Heart right ventricle (tissue), 16 donors: ENCODE data around the gene NAALADL2. TPM values are rescaled to one million over a fixed set of nuclear protein-coding genes. Genes with fewer than 3 reads are reported as not detected.
"Not testable (repeated sequence)": the region's sequence is repeated elsewhere in the genome, so short reads cannot be mapped to it uniquely, and the experiment has no call there.

ENCODE experiments used
- ATAC-seq, 8 donors: fragments of 200-7000 bp; cut with Tn5 transposase; one replicate each; pipeline ENCODE4 v1.9.1; 2020; ENCODE audit warnings: mild to moderate bottlenecking in 8 of 8, moderate library complexity in 8 of 8, moderate number of reproducible peaks in 1 of 8
- DNase-seq, 2 donors: peaks; one replicate each; pipeline ENCODE4 v3.0.0-alpha.2; 2020
- H3K27ac ChIP-seq, 10 donors: fragments of 200-600 bp; sonication (generic) in 2 of 10; one replicate each; pipeline versions ENCODE4 v1.5.0 to v1.8.0; 2020 to 2022; ENCODE audit warnings: mild to moderate bottlenecking in 3 of 10
- H3K27me3 ChIP-seq, 7 donors: fragments of 200-600 bp; one replicate each; pipeline ENCODE4 v1.8.0; 2021 to 2022; ENCODE audit warnings: mild to moderate bottlenecking in 2 of 7
- H3K36me3 ChIP-seq, 9 donors: fragments of 200-600 bp; sonication (generic) in 1 of 9; one replicate each; pipeline versions ENCODE4 v1.5.0 to v1.8.0; 2020 to 2022; ENCODE audit warnings: mild to moderate bottlenecking in 2 of 9
- H3K4me1 ChIP-seq, 9 donors: fragments of 200-600 bp; sonication (generic) in 1 of 9; one replicate each; pipeline versions ENCODE4 v1.5.0 to v1.8.0; 2020 to 2022; ENCODE audit warnings: mild to moderate bottlenecking in 4 of 9
- H3K4me3 ChIP-seq, 10 donors: fragments of 200-600 bp; sonication (generic) in 2 of 10; one replicate each; pipeline versions ENCODE4 v1.5.0 to v1.8.0; 2020 to 2022; ENCODE audit warnings: mild to moderate bottlenecking in 7 of 10, moderate library complexity in 2 of 10
- H3K9me3 ChIP-seq, 11 donors: fragments of 200-600 bp in 10 of 11; sonication (generic) in 2 of 11; one replicate each; pipeline versions ENCODE4 v1.5.0 to v1.8.0; 2013 to 2022; ENCODE audit warnings: mild to moderate bottlenecking in 2 of 11, control low read depth in 1 of 11, moderate library complexity in 1 of 11
- WGBS, 2 donors: extraction: QIAGEN DNeasy Blood & Tissue Kit; methylation state at CpG; one replicate each; pipeline ENCODE4 v1.1.7; 2013; ENCODE audit warnings: inconsistent platforms in 1 of 2; 5-methylcytosine and 5-hydroxymethylcytosine counted together
- intact Hi-C, 10 donors: fragments of 100-400 bp; cut with DNase I; formaldehyde crosslinking; loops; one replicate each; pipeline versions ENCODE4 v1.11.1 to v1.14.2; 2022
- polyA plus RNA-seq, 2 donors: library from polyadenylated mRNA; stranded (reverse); fragments of 200-250 nt; gene quantifications; one replicate each; pipeline ENCODE4 v1.2.3, GENCODE V29; 2013
- total RNA-seq, 10 donors: library from RNA; stranded (reverse); fragmentation: NEBNext Ultra II Directional in 3 of 10; extraction: Animal tissue kit (Norgen Biotek cat#: 25700) in 3 of 10; gene quantifications; one replicate each; pipeline versions ENCODE4 v1.2.1 to v1.2.4, GENCODE V29; 2021 to 2023
- TF ChIP-seq, protein P1 (sequence below), 9 donors: fragments of 200-600 bp; sonication (generic) in 2 of 9; IDR thresholded peaks; one replicate each; pipeline versions ENCODE4 v1.5.0 to v1.8.0; 2021 to 2022; ENCODE audit warnings: antibody characterized with exemption in 9 of 9, mild to moderate bottlenecking in 5 of 9, moderate library complexity in 1 of 9
- donor health status: Arrhythmogenic right ventricular cardiomyopathy.
- donor health status: ischemic (EF 13 %, LVEDD 7.1; RV severe dilation, severe dysfunction).
- donor health status: healthy with polysubstance abuse.
- donor health status: DM: no; HTN: yes; CAD: no.
- donor health status: DM: no; HTN: no; CAD: no.
- donor health status: ischemic (EF 25% LVEDD 6.9; RV normal size, moderate dysfunction).
- donor health status: ischemic (EF 25% LVEDD 5.7; RV mildly dilated, moderate dysfunction).
- donor health status: healthy.
- donor health status: DM: yes; HTN: yes; CAD: no.
- donor health status: Ischemic cardiomyopathy.
- donor health status: ischemic (EF 35%, LVEDD 5.7; RV mildly dilated, moderate dysfunction).
- donor health status: nonischemic (EF 11% LVEDD 7.7; RV severe dilation, severe dysfunction).
- donor health status: DM: yes; HTN: yes; CAD: no.
- donor health status: PGD.
- donor health status: ischemic (EF 29% LVEDD 5.4; RV normal size, mild dysfunction).
- donor health status: nonischemic (EF 23%, LVEDD 6.1; RV moderate dilation, normal function).

Gene NAALADL2
- total and polyA plus RNA-seq, 12 donors: 0.36 to 11.9 (median 5.2) TPM

DNA sequence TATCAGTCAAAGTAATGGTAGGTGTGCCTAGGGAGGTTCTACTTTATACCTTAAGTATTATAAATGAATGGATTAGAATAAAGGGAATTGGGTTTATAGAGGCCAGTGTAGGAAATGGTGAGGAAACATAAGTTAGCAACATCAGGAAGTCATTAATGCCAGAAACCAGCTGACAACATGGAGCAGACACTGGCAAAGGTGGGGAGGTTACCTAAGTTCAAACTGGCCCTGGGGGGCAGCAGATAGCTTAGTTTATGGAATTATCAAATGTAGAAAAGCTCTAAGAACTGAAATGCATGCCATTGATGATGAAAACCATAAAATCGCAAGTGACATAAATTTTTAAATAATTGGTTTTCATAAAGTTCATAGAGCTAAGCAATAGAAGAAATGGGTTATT lies 498.6 kb downstream of the NAALADL2 start:
- DNase-seq: no peak
- Histone ChIP-seq H3K4me1 (no peaks in the 10 kb centered on the region), H3K4me3 (no peak overlapping the region), H3K27me3 (no peaks in the 10 kb centered on the region), H3K27ac (no peak overlapping the region), H3K9me3 (peaks cover 0 to 14% (median 0%) of the 10 kb centered on the region in 11 donors), H3K36me3 (no peaks in the 10 kb centered on the region)
- TF ChIP-seq, protein P1, sequence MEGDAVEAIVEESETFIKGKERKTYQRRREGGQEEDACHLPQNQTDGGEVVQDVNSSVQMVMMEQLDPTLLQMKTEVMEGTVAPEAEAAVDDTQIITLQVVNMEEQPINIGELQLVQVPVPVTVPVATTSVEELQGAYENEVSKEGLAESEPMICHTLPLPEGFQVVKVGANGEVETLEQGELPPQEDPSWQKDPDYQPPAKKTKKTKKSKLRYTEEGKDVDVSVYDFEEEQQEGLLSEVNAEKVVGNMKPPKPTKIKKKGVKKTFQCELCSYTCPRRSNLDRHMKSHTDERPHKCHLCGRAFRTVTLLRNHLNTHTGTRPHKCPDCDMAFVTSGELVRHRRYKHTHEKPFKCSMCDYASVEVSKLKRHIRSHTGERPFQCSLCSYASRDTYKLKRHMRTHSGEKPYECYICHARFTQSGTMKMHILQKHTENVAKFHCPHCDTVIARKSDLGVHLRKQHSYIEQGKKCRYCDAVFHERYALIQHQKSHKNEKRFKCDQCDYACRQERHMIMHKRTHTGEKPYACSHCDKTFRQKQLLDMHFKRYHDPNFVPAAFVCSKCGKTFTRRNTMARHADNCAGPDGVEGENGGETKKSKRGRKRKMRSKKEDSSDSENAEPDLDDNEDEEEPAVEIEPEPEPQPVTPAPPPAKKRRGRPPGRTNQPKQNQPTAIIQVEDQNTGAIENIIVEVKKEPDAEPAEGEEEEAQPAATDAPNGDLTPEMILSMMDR (IDR thresholded peaks at IDR 0.05): no peak
- 78 to 91% methylated on average over 1 of the region's 1 CpG for WGBS, 2 donors
- ATAC-seq: no peak
- intact Hi-C loops: no loop called here

DNA sequence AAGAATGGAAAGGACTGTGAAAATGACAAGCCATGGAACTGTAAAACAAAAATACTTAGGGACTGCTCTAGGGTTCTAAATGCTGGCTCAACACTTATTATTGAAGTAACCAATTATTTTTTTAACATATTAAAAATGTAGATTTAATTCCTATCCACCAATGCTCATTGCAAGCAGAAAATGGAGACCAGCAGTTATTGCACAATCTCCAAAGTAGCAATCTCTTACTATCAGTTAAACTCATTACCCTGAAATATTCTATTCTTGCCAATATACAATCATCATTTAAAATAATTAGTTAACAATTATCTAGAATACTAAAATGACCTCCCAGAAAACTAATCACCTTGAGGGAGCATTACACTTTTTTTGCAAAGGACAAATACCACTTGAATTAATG lies 499.8 kb downstream of the NAALADL2 start:
- ATAC-seq (no peak), DNase-seq (no peak)
- TF ChIP-seq, protein P1 (IDR thresholded peaks at IDR 0.05): no peak
- H3K4me1 ChIP-seq: no peaks in the 10 kb centered on the region
- peaks cover 0 to 21% (median 0%) of the 10 kb centered on the region in 11 donors for H3K9me3 ChIP-seq
- H3K36me3 ChIP-seq: no peaks in the 10 kb centered on the region
- intact Hi-C loops: no loop called here
- H3K27ac ChIP-seq: no peak overlapping the region
- no peaks in the 10 kb centered on the region for H3K27me3 ChIP-seq
- no peak overlapping the region for H3K4me3 ChIP-seq

DNA sequence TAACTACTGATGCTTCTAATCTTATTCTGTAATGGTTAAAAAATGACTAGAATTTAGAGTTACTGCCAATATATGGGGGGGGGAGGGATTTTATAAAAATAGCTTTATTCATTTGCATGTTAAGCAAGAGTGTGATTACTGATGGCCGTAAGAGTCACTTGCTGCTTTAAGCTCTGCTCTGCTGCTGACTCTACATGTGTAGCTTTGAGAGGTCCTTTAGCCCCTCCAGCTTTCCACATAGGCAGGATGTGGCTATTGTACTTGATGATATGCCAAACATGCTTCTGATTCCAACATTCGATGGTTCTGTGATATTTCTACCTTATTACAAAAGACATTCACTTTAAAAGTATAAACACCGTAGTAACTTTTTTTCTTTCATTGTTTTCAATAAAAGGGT lies 511.3 kb downstream of the NAALADL2 start:
- not testable (repeated sequence) for H3K27me3 ChIP-seq

DNA sequence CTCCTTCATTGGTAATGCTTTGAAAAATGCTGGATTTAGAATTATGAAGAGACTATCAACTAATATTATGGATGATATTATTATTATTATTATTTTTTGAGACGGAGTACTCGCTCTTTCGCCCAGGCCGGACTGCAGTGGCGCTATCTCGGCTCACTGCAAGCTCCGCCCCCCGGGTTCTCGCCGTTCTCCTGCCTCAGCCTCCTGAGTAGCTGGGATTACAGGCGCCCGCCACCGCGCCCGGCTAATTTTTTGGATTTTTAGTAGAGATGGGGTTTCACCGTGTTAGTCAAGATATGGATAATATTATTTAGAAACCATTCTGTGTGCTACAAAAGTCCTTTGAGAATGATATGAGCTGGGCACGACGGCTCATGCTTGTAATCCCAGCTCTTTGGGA lies 512.1 kb downstream of the NAALADL2 start:
- WGBS, 2 donors: 97 to 98% methylated on average over 18 of the region's 18 CpGs
- ATAC-seq, intact Hi-C loops, H3K36me3 ChIP-seq, H3K9me3 ChIP-seq, H3K27me3 ChIP-seq, H3K27ac ChIP-seq, H3K4me1 ChIP-seq, H3K4me3 ChIP-seq, DNase-seq: not testable (repeated sequence)

More for the DNA sequence above, 511.3 kb downstream of the NAALADL2 start:
- H3K4me1 ChIP-seq, H3K36me3 ChIP-seq, H3K4me3 ChIP-seq, intact Hi-C loops, DNase-seq, H3K9me3 ChIP-seq, H3K27ac ChIP-seq: not testable (repeated sequence)
- ATAC-seq: peak in 1 of 8 donors; percentile 70
- WGBS, 2 donors: 27 to 32% methylated on average over 3 of the region's 3 CpGs

DNA sequence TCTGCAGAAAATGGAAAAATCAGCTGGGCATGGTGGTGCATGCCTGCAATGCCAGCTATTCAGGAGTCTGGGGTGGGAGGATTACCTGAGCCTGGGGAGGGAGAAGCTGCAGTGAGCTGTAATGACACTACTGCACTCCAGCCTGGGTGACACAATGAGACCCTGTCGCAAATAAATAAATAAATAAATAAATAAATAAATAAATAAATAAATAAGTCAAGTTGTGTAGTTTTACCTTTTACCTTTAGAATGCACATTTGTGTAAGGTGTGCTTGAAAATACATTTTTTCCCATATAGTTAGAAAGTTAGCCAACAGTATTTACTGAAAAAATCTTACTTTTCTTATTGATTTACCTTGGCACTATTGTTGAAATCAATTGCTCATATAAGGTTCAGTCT lies 515.6 kb downstream of the NAALADL2 start:
- H3K36me3 ChIP-seq: no peaks in the 10 kb centered on the region
- H3K4me3 ChIP-seq: no peak overlapping the region
- peaks cover 0 to 11% (median 0%) of the 10 kb centered on the region in 11 donors for H3K9me3 ChIP-seq
- TF ChIP-seq, protein P1 (IDR thresholded peaks at IDR 0.05): no peak
- no peak for DNase-seq
- 94 to 96% methylated on average over 1 of the region's 1 CpG for WGBS, 2 donors
- intact Hi-C loops: no loop called here
- no peaks in the 10 kb centered on the region for H3K27me3 ChIP-seq
- no peak overlapping the region for H3K27ac ChIP-seq
- no peak for ATAC-seq
- peaks cover 0 to 8% (median 0%) of the 10 kb centered on the region in 9 donors for H3K4me1 ChIP-seq
